OCI-LY7 (cell line): Measurements from ENCODE around the gene NPVF. TPM values are rescaled to one million over a fixed set of nuclear protein-coding genes. Genes with fewer than 3 reads are reported as not detected.

Experiments
- BruUV-seq: library from RNA; stranded (reverse); fragments of 400-500 nt; replicated peaks from 2 replicates; lab custom pipeline; 2021; lab: Mats Ljungman, UMichigan
- CTCF ChIA-PET: fragments of 300-600 bp; sonication (Branson Sonifier 250); formaldehyde crosslinking; loops from one replicate; lab custom pipeline; 2022; ENCODE audit warnings: antibody characterized with exemption; ENCODE audit not compliant: unreplicated experiment; lab: Charles Lee
- POLR2A ChIA-PET: fragments of 300-600 bp; sonication (Branson Sonifier 250); formaldehyde crosslinking; loops from one replicate; lab custom pipeline; 2022; ENCODE audit warnings: antibody characterized with exemption; lab: Charles Lee
- DNase-seq: peaks from one replicate; pipeline ENCODE4 v3.0.0-alpha.2; 2015; ENCODE audit warnings: low spot score
- H2AFZ ChIP-seq: fragments of 200-600 bp; sonication (generic), shearing (Covaris generic); 2 replicates; pipeline ENCODE4 v1.6.1; 2014; ENCODE audit warnings: mild to moderate bottlenecking, antibody characterized with exemption, low read length, moderate library complexity
- H3K27ac ChIP-seq: fragments of 200-600 bp; sonication (generic); 2 replicates; pipeline ENCODE4 v1.5.1; 2014; ENCODE audit warnings: mixed run types, low read depth, mild to moderate bottlenecking, moderate library complexity, low read length, inconsistent platforms; ENCODE audit not compliant: poor library complexity, severe bottlenecking
- H3K36me3 ChIP-seq: fragments of 200-600 bp; sonication (generic); 2 replicates; pipeline ENCODE4 v1.6.1; 2014; ENCODE audit warnings: mild to moderate bottlenecking, antibody characterized with exemption, low read length, moderate library complexity, mixed read lengths; ENCODE audit not compliant: insufficient read depth
- H3K4me1 ChIP-seq: fragments of 200-600 bp; sonication (generic); 2 replicates; pipeline ENCODE4 v1.5.1; 2014; ENCODE audit warnings: mild to moderate bottlenecking, low read length; ENCODE audit not compliant: insufficient read depth, poor library complexity, severe bottlenecking
- H3K4me2 ChIP-seq: fragments of 200-600 bp; sonication (generic); 2 replicates; pipeline ENCODE4 v1.6.1; 2014; ENCODE audit warnings: mild to moderate bottlenecking, low read length
- H3K4me3 ChIP-seq: fragments of 200-600 bp; sonication (generic); 2 replicates; pipeline ENCODE4 v1.5.1; 2014; ENCODE audit warnings: mild to moderate bottlenecking, low read depth, low read length; ENCODE audit not compliant: poor library complexity, severe bottlenecking
- H3K79me2 ChIP-seq: fragments of 200-600 bp; sonication (generic); 2 replicates; pipeline ENCODE4 v1.6.1; 2016; ENCODE audit warnings: low read depth, mild to moderate bottlenecking, low read length, moderate library complexity, mixed read lengths; ENCODE audit not compliant: insufficient read depth
- H3K9me2 ChIP-seq: fragments of 200-600 bp; sonication (generic); 2 replicates; pipeline ENCODE4 v1.6.1; 2016; ENCODE audit warnings: mild to moderate bottlenecking, low read length, mixed read lengths; ENCODE audit not compliant: insufficient read depth
- H3K9me3 ChIP-seq: fragments of 200-600 bp; sonication (generic); 2 replicates; pipeline ENCODE4 v1.6.1; 2014; ENCODE audit warnings: mild to moderate bottlenecking, mixed run types, low read length, mixed read lengths
- H4K20me1 ChIP-seq: fragments of 200-600 bp; sonication (generic); 2 replicates; pipeline ENCODE4 v1.6.1; 2014; ENCODE audit warnings: mild to moderate bottlenecking, antibody characterized with exemption, low read length, moderate library complexity, mixed read lengths; ENCODE audit not compliant: insufficient read depth
- CTCF ChIP-seq: fragments of 200-600 bp; sonication (generic); conservative IDR thresholded peaks from 2 replicates; pipeline ENCODE4 v1.5.1; 2014; ENCODE audit warnings: mild to moderate bottlenecking, antibody characterized with exemption, low read length, moderate library complexity, mixed read lengths
- EZH2phosphoT487 ChIP-seq: fragments of 200-600 bp; sonication (generic); IDR thresholded peaks from 2 replicates; pipeline ENCODE4 v1.6.1; 2018; ENCODE audit warnings: low read depth, borderline replicate concordance, mild to moderate bottlenecking, mixed run types, antibody characterized with exemption, low read length, moderate library complexity, mixed read lengths
- intact Hi-C: fragments of 100-400 bp; cut with micrococcal nuclease; formaldehyde crosslinking; loops from one replicate; pipeline ENCODE4 v1.10.0; 2022; ENCODE audit not compliant: unreplicated experiment
- total RNA-seq, 2 experiments: library from RNA; depleted of rRNA in 1 of 2; stranded (reverse); fragments of >200 nt in 1 of 2; shearing (Covaris generic) in 1 of 2; gene quantifications; 2 replicates each; pipeline ENCODE4 v1.2.3, GENCODE V29; 2014 to 2022

The NPVF gene
- total RNA-seq, 2 experiments from 2014 or later = not detected

- POLR2A ChIA-PET = no interaction called here
- intact Hi-C loops = no loop called here
These were observed 34.3 kb upstream of the NPVF start for GRCh38 chr7:25262586-25262985.

GRCh38 chr7:25261545-25262140, 33.4 kb upstream of the NPVF start:
- H3K36me3 ChIP-seq = no peaks in the 10 kb centered on the region
- H3K9me2 ChIP-seq = no peaks in the 10 kb centered on the region
- POLR2A ChIA-PET = interaction anchor here (0.7 to 0.8 kb wide), 3 partner anchors 71 to 299 kb away, joined by 3 to 4 read pairs (median 3); no protein-coding TSS in a partner anchor
- peaks cover 16% of the 10 kb centered on the region for H3K4me1 ChIP-seq
- CTCF ChIA-PET = no interaction called here
- no peak for TF ChIP-seq EZH2phosphoT487
- no peak for TF ChIP-seq CTCF
- H3K4me2 ChIP-seq = peak overlapping the region; percentile 50
- H3K4me3 ChIP-seq = peak overlapping the region; percentile 39
- intact Hi-C loops = no loop called here
- H4K20me1 ChIP-seq = no peaks in the 10 kb centered on the region
- H3K79me2 ChIP-seq = no peaks in the 10 kb centered on the region
- no peak for DNase-seq
- H3K9me3 ChIP-seq = no peaks in the 10 kb centered on the region
- BruUV-seq = no TSS peak
- H3K27ac ChIP-seq = no peak overlapping the region
- peak overlapping the region; percentile 95 for H2AFZ ChIP-seq

More at GRCh38 chr7:25262586-25262985, 34.3 kb upstream of the NPVF start:
- H3K79me2 ChIP-seq = no peaks in the 10 kb centered on the region
- CTCF ChIA-PET = no interaction called here
- no TSS peak for BruUV-seq
- H3K9me3 ChIP-seq = no peaks in the 10 kb centered on the region
- DNase-seq = no peak
- H4K20me1 ChIP-seq = no peaks in the 10 kb centered on the region
- no peak for TF ChIP-seq CTCF
- no peak for TF ChIP-seq EZH2phosphoT487
- no peaks in the 10 kb centered on the region for H3K36me3 ChIP-seq
- H3K4me1 ChIP-seq = peaks cover 16% of the 10 kb centered on the region
- H3K27ac ChIP-seq = no peak overlapping the region
- no peaks in the 10 kb centered on the region for H3K9me2 ChIP-seq
- no peak overlapping the region for H3K4me3 ChIP-seq
- no peak overlapping the region for H3K4me2 ChIP-seq
- H2AFZ ChIP-seq = no peak overlapping the region

GRCh38 chr7:25260862-25261494, 32.7 kb upstream of the NPVF start:
- TF ChIP-seq EZH2phosphoT487 (no peak), CTCF (no peak)
- H3K4me3 ChIP-seq = peak overlapping the region; percentile 39
- ChIA-PET POLR2A (interaction anchor here (0.7 to 0.8 kb wide), 3 partner anchors 71 to 299 kb away, joined by 3 to 4 read pairs (median 3); no protein-coding TSS in a partner anchor), CTCF (no interaction called here)
- H3K9me2 ChIP-seq = no peaks in the 10 kb centered on the region
- peak overlapping the region; percentile 95 for H2AFZ ChIP-seq
- H3K27ac ChIP-seq = no peak overlapping the region
- H3K4me2 ChIP-seq = peak overlapping the region; percentile 50
- no peaks in the 10 kb centered on the region for H3K36me3 ChIP-seq
- H4K20me1 ChIP-seq = no peaks in the 10 kb centered on the region
- no TSS peak for BruUV-seq
- peak; percentile 67 for DNase-seq
- no peaks in the 10 kb centered on the region for H3K9me3 ChIP-seq
- intact Hi-C loops = no loop called here
- peaks cover 16% of the 10 kb centered on the region for H3K4me1 ChIP-seq
- H3K79me2 ChIP-seq = no peaks in the 10 kb centered on the region
